HepG2 (cell line): ENCODE measurements around the gene ESR1. TPM values are rescaled to one million over a fixed set of nuclear protein-coding genes. Genes with fewer than 3 reads are reported as not detected.

Experiments
- ATAC-seq: fragments of 200-7000 bp; cut with Tn5 transposase; 3 replicates; pipeline ENCODE4 v1.9.1; 2020; ENCODE audit warnings: mild to moderate bottlenecking, moderate library complexity
- BruUV-seq: library from RNA; stranded (reverse); fragments of 400-500 nt; replicated peaks from 2 replicates; lab custom pipeline; 2021; lab: Mats Ljungman, UMichigan
- CTCF ChIA-PET: fragments of 300-600 bp; formaldehyde crosslinking; extraction: SDS; loops from one replicate; lab custom pipeline; 2021; ENCODE audit warnings: low total read pairs, inconsistent platforms, low intra/inter-chr PET ratio; lab: Yijun Ruan, JAX
- POLR2A ChIA-PET: fragments of 350-600 bp; sonication (Branson Sonifier 250); formaldehyde crosslinking; loops from one replicate; lab custom pipeline; 2020; ENCODE audit warnings: antibody characterized with exemption, inconsistent platforms; lab: Yijun Ruan, JAX
- DNase-seq: peaks from one replicate; pipeline ENCODE4 v3.0.0-alpha.2; 2015; ENCODE audit warnings: low spot score
- FAIRE-seq: peaks from 3 replicates; lab custom pipeline; 2011; peaks lifted over from hg19 to GRCh38; lab: Jason Lieb, UNC
- H2AFZ ChIP-seq: one replicate; pipeline ENCODE4 v1.6.1; 2011; ENCODE audit warnings: low read length, inconsistent platforms
- H3K27ac ChIP-seq: fragments of 300-600 bp; 3 replicates; pipeline ENCODE4 v1.8.0; 2011; ENCODE audit warnings: mixed run types, mild to moderate bottlenecking, mixed read lengths, low read length, inconsistent platforms; ENCODE audit not compliant: insufficient read depth; ENCODE audit errors: extremely low read length
- H3K27me3 ChIP-seq, 2 experiments: fragments of 200-600 bp in 1 of 2; 2 replicates in 1 of 2; 3 replicates in 1 of 2; pipeline versions ENCODE4 v1.6.0 to v1.8.0; 2011; ENCODE audit warnings: low read length in 2 of 2, mild to moderate bottlenecking in 2 of 2, moderate library complexity in 2 of 2, inconsistent platforms in 1 of 2; ENCODE audit not compliant: insufficient read depth in 2 of 2, control insufficient read depth in 1 of 2
- H3K36me3 ChIP-seq, 2 experiments: fragments of 200-600 bp in 1 of 2; replicated peaks in 1 of 2; 2 replicates in 1 of 2; 3 replicates in 1 of 2; pipeline versions ENCODE4 v1.5.1 to v1.8.0; 2011; ENCODE audit warnings: low read length in 2 of 2, inconsistent platforms in 1 of 2; ENCODE audit not compliant: insufficient read depth in 2 of 2, control insufficient read depth in 1 of 2
- H3K4me1 ChIP-seq: 2 replicates; pipeline ENCODE4 v1.5.1; 2012; ENCODE audit warnings: low read length, inconsistent platforms; ENCODE audit not compliant: insufficient read depth
- H3K4me2 ChIP-seq: 2 replicates; pipeline ENCODE4 v1.6.0; 2011; ENCODE audit warnings: low read depth, low read length, inconsistent platforms
- H3K4me3 ChIP-seq, 3 experiments: fragments of 200-600 bp in 1 of 3; sonication (generic), shearing (Covaris generic) in 1 of 3; replicated peaks in 1 of 3; 2 replicates each; pipeline ENCODE4 v1.5.1; 2011 to 2016; ENCODE audit warnings: low read length in 3 of 3, inconsistent platforms in 2 of 3, low read depth in 2 of 3, mild to moderate bottlenecking in 2 of 3, control low read depth in 1 of 3, mixed read lengths in 1 of 3; ENCODE audit not compliant: insufficient read depth in 1 of 3
- H3K79me2 ChIP-seq: one replicate; pipeline ENCODE4 v1.6.1; 2011; ENCODE audit warnings: low read length, inconsistent platforms; ENCODE audit not compliant: insufficient read depth
- H3K9ac ChIP-seq: 2 replicates; pipeline ENCODE4 v1.6.0; 2011; ENCODE audit warnings: mild to moderate bottlenecking, low read depth, low read length, inconsistent platforms; ENCODE audit not compliant: insufficient read depth
- H3K9me3 ChIP-seq: 2 replicates; pipeline ENCODE4 v1.5.1; 2012; ENCODE audit warnings: mild to moderate bottlenecking, low read length
- H4K20me1 ChIP-seq: 2 replicates; pipeline ENCODE4 v1.6.0; 2011; ENCODE audit warnings: inconsistent platforms, mild to moderate bottlenecking, low read length, moderate library complexity; ENCODE audit not compliant: insufficient read depth
- CHD4 ChIP-seq: fragments of 200-600 bp; sonication (generic); IDR thresholded peaks from 2 replicates; pipeline ENCODE4 v1.7.0; 2017; ENCODE audit warnings: mild to moderate bottlenecking, low read length, borderline replicate concordance
- FOXO1 ChIP-seq: sonication (generic); formaldehyde crosslinking; IDR thresholded peaks from 2 replicates; pipeline ENCODE4 v1.4.0; 2020; ENCODE audit warnings: missing genetic modification reagents
- HNF4A ChIP-seq: sonication (generic); formaldehyde crosslinking; IDR thresholded peaks from 2 replicates; pipeline ENCODE4 v1.4.0; 2020; ENCODE audit warnings: missing genetic modification reagents
- KLF16 ChIP-seq, 2 experiments: sonication (generic) in 1 of 2; formaldehyde crosslinking in 1 of 2; IDR thresholded peaks; 2 replicates each; pipeline versions ENCODE4 v1.6.1 to v1.8.0; 2016 to 2023; ENCODE audit warnings: missing genetic modification reagents in 2 of 2, missing compliant biosample characterization in 1 of 2
- KLF9 ChIP-seq: IDR thresholded peaks from 2 replicates; pipeline ENCODE4 v1.6.1; 2016; ENCODE audit warnings: low read depth
- MED1 ChIP-seq: sonication (generic); formaldehyde crosslinking; IDR thresholded peaks from 2 replicates; pipeline ENCODE4 v1.4.0; 2020; ENCODE audit warnings: missing genetic modification reagents
- RARA ChIP-seq: IDR thresholded peaks from 2 replicates; pipeline ENCODE4 v1.6.1; 2016; ENCODE audit warnings: missing genetic modification reagents, missing compliant biosample characterization
- SPEN ChIP-seq: sonication (generic); formaldehyde crosslinking; IDR thresholded peaks from 2 replicates; pipeline ENCODE4 v1.5.1; 2020; ENCODE audit warnings: low read depth, mild to moderate bottlenecking, missing genetic modification reagents
- SRSF9 ChIP-seq: fragments of 200-400 bp; formaldehyde crosslinking; IDR thresholded peaks from 2 replicates; pipeline ENCODE4 v1.6.1; 2018; ENCODE audit warnings: borderline replicate concordance, mild to moderate bottlenecking, low read depth, low read length; ENCODE audit not compliant: insufficient read depth, poor library complexity, severe bottlenecking
- TAF1 ChIP-seq: sonication (generic); formaldehyde crosslinking; IDR thresholded peaks from 2 replicates; pipeline ENCODE4 v1.4.0; 2020; ENCODE audit warnings: missing genetic modification reagents
- TBP ChIP-seq: sonication (generic); formaldehyde crosslinking; IDR thresholded peaks from 2 replicates; pipeline ENCODE4 v1.5.0; 2020; ENCODE audit warnings: missing genetic modification reagents
- ZMYM3 ChIP-seq: sonication (generic); formaldehyde crosslinking; IDR thresholded peaks from 2 replicates; pipeline ENCODE4 v1.5.1; 2020; ENCODE audit warnings: mild to moderate bottlenecking, missing genetic modification reagents
- ZNF20 ChIP-seq: sonication (generic); formaldehyde crosslinking; IDR thresholded peaks from 2 replicates; pipeline ENCODE4 v1.4.0; 2020; ENCODE audit warnings: mild to moderate bottlenecking, moderate library complexity, missing genetic modification reagents
- ZNF253 ChIP-seq: sonication (generic); formaldehyde crosslinking; IDR thresholded peaks from 2 replicates; pipeline ENCODE4 v1.8.0; 2022; ENCODE audit warnings: mild to moderate bottlenecking, missing genetic modification reagents, borderline replicate concordance
- ZNF274 ChIP-seq: sonication (generic); formaldehyde crosslinking; IDR thresholded peaks from 2 replicates; pipeline ENCODE4 v1.5.1; 2020; ENCODE audit warnings: mild to moderate bottlenecking, missing genetic modification reagents
- ZNF296 ChIP-seq: sonication (generic); formaldehyde crosslinking; conservative IDR thresholded peaks from 2 replicates; pipeline ENCODE4 v1.5.0; 2020; ENCODE audit warnings: mild to moderate bottlenecking, missing genetic modification reagents
- ZNF441 ChIP-seq: sonication (generic); formaldehyde crosslinking; IDR thresholded peaks from 2 replicates; pipeline ENCODE4 v1.7.0; 2021; ENCODE audit warnings: missing genetic modification reagents, borderline replicate concordance
- ZNF556 ChIP-seq: sonication (generic); formaldehyde crosslinking; IDR thresholded peaks from 2 replicates; pipeline ENCODE4 v1.4.0; 2020; ENCODE audit warnings: mild to moderate bottlenecking, missing genetic modification reagents, borderline replicate concordance
- ZNF615 ChIP-seq: sonication (generic); formaldehyde crosslinking; IDR thresholded peaks from 2 replicates; pipeline ENCODE4 v1.5.0; 2020; ENCODE audit warnings: mild to moderate bottlenecking, missing genetic modification reagents, borderline replicate concordance
- ZNF768 ChIP-seq: sonication (generic); formaldehyde crosslinking; IDR thresholded peaks from 2 replicates; pipeline ENCODE4 v1.4.0; 2020; ENCODE audit warnings: missing genetic modification reagents
- ZNF816 ChIP-seq: sonication (generic); formaldehyde crosslinking; IDR thresholded peaks from 2 replicates; pipeline ENCODE4 v1.8.0; 2022; ENCODE audit warnings: missing genetic modification reagents, mild to moderate bottlenecking, borderline replicate concordance
- ZNF83 ChIP-seq: sonication (generic); formaldehyde crosslinking; IDR thresholded peaks from 2 replicates; pipeline ENCODE4 v1.4.0; 2020; ENCODE audit warnings: missing genetic modification reagents, mild to moderate bottlenecking, borderline replicate concordance
- ZNF839 ChIP-seq: sonication (generic); formaldehyde crosslinking; IDR thresholded peaks from 2 replicates; pipeline ENCODE4 v1.4.0; 2020; ENCODE audit warnings: missing genetic modification reagents, mild to moderate bottlenecking, borderline replicate concordance
- WGBS: methylation state at CpG from one replicate; pipeline ENCODE4 v1.1.6; 2017; ENCODE audit warnings: low lambda C conversion rate; 5-methylcytosine and 5-hydroxymethylcytosine counted together
- in situ Hi-C: cut with HindIII; loops from 2 replicates; pipeline ENCODE4 v1.10.0; 2017; ENCODE audit warnings: low pct_unique_long_range_greater_than_20kb; ENCODE audit not compliant: extremely low pct_ligation_motif_present
- intact Hi-C: fragments of 100-400 bp; cut with micrococcal nuclease; formaldehyde crosslinking; loops from one replicate; pipeline ENCODE4 v1.10.0; 2022; ENCODE audit not compliant: unreplicated experiment
- polyA plus RNA-seq, 8 experiments: library from polyadenylated mRNA; depleted of rRNA in 3 of 8; stranded (reverse) in 7 of 8; unstranded in 1 of 8; fragments of >200 nt; fragmentation: Illumina TruSeq in 4 of 8; extraction: Trizol in 4 of 8; gene quantifications; 2 replicates each; pipeline versions ENCODE4 v1.2.1 to v1.2.3, GENCODE V29; 2011 to 2016; ENCODE audit warnings: low read depth in 4 of 8, missing spikeins in 1 of 8, mixed read lengths in 1 of 8; ENCODE audit not compliant: insufficient read depth in 1 of 8
- total RNA-seq, 5 experiments: library from RNA; depleted of rRNA; stranded (reverse); fragments of >200 nt; fragmentation: Illumina TruSeq; extraction: Trizol; gene quantifications; 2 replicates each; pipeline ENCODE4 v1.2.3, GENCODE V29; 2016; ENCODE audit warnings: low read depth in 1 of 5
- TF ChIP-seq, protein P1 (sequence below): sonication (generic); formaldehyde crosslinking; IDR thresholded peaks from 2 replicates; pipeline ENCODE4 v1.5.1; 2020; ENCODE audit warnings: mild to moderate bottlenecking, missing genetic modification reagents, moderate library complexity
- TF ChIP-seq, protein P2 (sequence below): sonication (generic); formaldehyde crosslinking; IDR thresholded peaks from 2 replicates; pipeline ENCODE4 v1.8.1; 2023; ENCODE audit warnings: mild to moderate bottlenecking, inconsistent platforms, moderate library complexity, missing genetic modification reagents, borderline replicate concordance

ESR1 gene
- total and polyA plus RNA-seq, 2 of the 13 experiments (the other 11 are each of a cell fraction or from before 2014, with no cell fraction given) = not detected

DNA sequence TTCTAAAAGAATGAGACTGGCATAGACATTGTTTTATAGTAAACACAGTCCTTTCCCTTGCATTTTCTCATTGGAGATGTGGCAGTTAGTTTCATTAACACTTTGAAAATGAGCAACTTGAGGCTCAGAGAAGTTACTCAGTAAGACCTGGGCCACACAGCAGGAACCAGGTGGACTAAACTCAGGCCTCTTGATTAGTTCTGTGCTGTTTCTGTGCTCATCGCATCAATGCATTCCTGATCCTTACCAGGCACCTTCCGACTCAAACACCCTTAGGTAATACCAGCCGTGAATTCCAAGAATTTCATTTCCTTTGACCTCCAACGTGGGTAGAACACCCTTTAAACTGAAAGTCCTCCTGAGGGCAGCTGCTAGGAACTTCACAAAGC is 362.8 kb downstream of the ESR1 start:
- ATAC-seq (no peak; the same call in 2 of the 3 replicates), DNase-seq (no peak), FAIRE-seq (no peak)
- Histone ChIP-seq H3K36me3 (no peaks in the 10 kb centered on the region), H3K9ac (peak overlapping the region; percentile 63; the same call in 1 of the 2 replicates), H2AFZ (peak overlapping the region; percentile 1), H3K4me3 (no peak overlapping the region; a peak in 1 of 6 replicates), H4K20me1 (no peaks in the 10 kb centered on the region), H3K79me2 (no peaks in the 10 kb centered on the region), H3K9me3 (no peaks in the 10 kb centered on the region), H3K27me3 (no peaks in the 10 kb centered on the region), H3K27ac (peak overlapping the region; percentile 86), H3K4me1 (peaks cover 24% of the 10 kb centered on the region), H3K4me2 (peak overlapping the region; percentile 75; the same call in 1 of the 2 replicates)
- ChIA-PET POLR2A (interaction anchor here (1.3 to 1.6 kb wide), 3 partner anchors 26 to 38 kb away, joined by 4 to 5 read pairs (median 4); no protein-coding TSS in a partner anchor), CTCF (no interaction called here)
- in situ Hi-C loops = no loop called here
- WGBS = 75% methylated on average over 4 of the region's 4 CpGs
- intact Hi-C loops = no loop called here
- no TSS peak for BruUV-seq
- TF ChIP-seq FOXO1 (CRISPR knock-in tag) (no peak), KLF9 (CRISPR knock-in tag) (no peak), ZNF83 (CRISPR knock-in tag) (no peak), TAF1 (no peak), RARA (CRISPR knock-in tag) (no peak), ZMYM3 (CRISPR knock-in tag) (peak; percentile 91), ZNF816 (CRISPR knock-in tag) (no peak), ZNF253 (CRISPR knock-in tag) (no peak), SPEN (CRISPR knock-in tag) (peak; percentile 11; the same call in 1 of the 2 replicates), ZNF615 (CRISPR knock-in tag) (no peak), SRSF9 (no peak), ZNF274 (no peak), ZNF441 (CRISPR knock-in tag) (0 out of 2 replicates have a peak, but pooled peaks have one; percentile 6), HNF4A (CRISPR knock-in tag) (peak; percentile 29; the same call in 1 of the 2 replicates), ZNF839 (no peak), ZNF296 (CRISPR knock-in tag) (0 out of 2 replicates have a peak, but pooled peaks have one; percentile 24), ZNF768 (peak; percentile 91; the same call in 1 of the 2 replicates), MED1 (CRISPR knock-in tag) (0 out of 2 replicates have a peak, but pooled peaks have one; percentile 22), KLF16 (CRISPR knock-in tag; IDR thresholded peaks at IDR 0.05) (no peak), ZNF556 (CRISPR knock-in tag) (no peak), TBP (CRISPR knock-in tag) (no peak), ZNF20 (no peak), CHD4 (0 out of 2 replicates have a peak, but pooled peaks have one; percentile 28)
- TF ChIP-seq, protein P1, sequence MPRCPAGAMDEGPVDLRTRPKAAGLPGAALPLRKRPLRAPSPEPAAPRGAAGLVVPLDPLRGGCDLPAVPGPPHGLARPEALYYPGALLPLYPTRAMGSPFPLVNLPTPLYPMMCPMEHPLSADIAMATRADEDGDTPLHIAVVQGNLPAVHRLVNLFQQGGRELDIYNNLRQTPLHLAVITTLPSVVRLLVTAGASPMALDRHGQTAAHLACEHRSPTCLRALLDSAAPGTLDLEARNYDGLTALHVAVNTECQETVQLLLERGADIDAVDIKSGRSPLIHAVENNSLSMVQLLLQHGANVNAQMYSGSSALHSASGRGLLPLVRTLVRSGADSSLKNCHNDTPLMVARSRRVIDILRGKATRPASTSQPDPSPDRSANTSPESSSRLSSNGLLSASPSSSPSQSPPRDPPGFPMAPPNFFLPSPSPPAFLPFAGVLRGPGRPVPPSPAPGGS (CRISPR knock-in tag) = no peak
- TF ChIP-seq, protein P2, sequence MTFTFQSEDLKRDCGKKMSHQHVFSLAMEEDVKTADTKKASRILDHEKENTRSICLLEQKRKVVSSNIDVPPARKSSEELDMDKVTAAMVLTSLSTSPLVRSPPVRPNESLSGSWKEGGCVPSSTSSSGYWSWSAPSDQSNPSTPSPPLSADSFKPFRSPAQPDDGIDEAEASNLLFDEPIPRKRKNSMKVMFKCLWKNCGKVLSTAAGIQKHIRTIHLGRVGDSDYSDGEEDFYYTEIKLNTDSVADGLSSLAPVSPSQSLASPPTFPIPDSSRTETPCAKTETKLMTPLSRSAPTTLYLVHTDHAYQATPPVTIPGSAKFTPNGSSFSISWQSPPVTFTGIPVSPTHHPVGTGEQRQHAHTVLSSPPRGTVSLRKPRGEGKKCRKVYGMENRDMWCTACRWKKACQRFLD (CRISPR knock-in tag) = no peak
